Testis (tissue), 3 donors: ENCODE results near the gene ARID2. TPM values are rescaled to one million over a fixed set of nuclear protein-coding genes. Genes with fewer than 3 reads are reported as not detected.

ENCODE experiments used
- DNase-seq: peaks from one replicate; pipeline ENCODE4 v3.0.0-alpha.2; 2019
- H3K27ac ChIP-seq, 2 donors: fragments of 200-600 bp; sonication (generic); one replicate each; pipeline ENCODE4 v1.5.1; 2019
- H3K27me3 ChIP-seq: fragments of 200-600 bp; sonication (generic); one replicate; pipeline ENCODE4 v1.5.1; 2019
- H3K36me3 ChIP-seq: fragments of 200-600 bp; sonication (generic); one replicate; pipeline ENCODE4 v1.5.1; 2017; ENCODE audit warnings: low read depth; ENCODE audit errors: missing control alignments
- H3K4me1 ChIP-seq: fragments of 200-600 bp; sonication (generic); one replicate; pipeline ENCODE4 v1.5.1; 2019
- H3K4me3 ChIP-seq, 2 donors: fragments of 200-600 bp; sonication (generic); one replicate each; pipeline ENCODE4 v1.5.1; 2017 to 2019
- H3K9me3 ChIP-seq: fragments of 200-600 bp; sonication (generic); one replicate; pipeline ENCODE4 v1.5.1; 2017
- CTCF ChIP-seq, 3 experiments: fragments of 450-650 bp in 2 of 3; fragments of 200-600 bp in 1 of 3; sonication (generic) in 1 of 3; IDR thresholded peaks; one replicate each; pipeline ENCODE4 v1.5.1; 2016 to 2019; ENCODE audit warnings: antibody characterized with exemption in 3 of 3, mild to moderate bottlenecking in 2 of 3, moderate library complexity in 1 of 3
- POLR2A ChIP-seq: fragments of 450-650 bp; IDR thresholded peaks from one replicate; pipeline ENCODE4 v1.6.1; 2017; ENCODE audit warnings: antibody characterized with exemption, mild to moderate bottlenecking, moderate library complexity
- WGBS, 2 donors: methylation state at CpG; one replicate each; pipeline ENCODE4 v1.1.5; 2018; 5-methylcytosine and 5-hydroxymethylcytosine counted together
- intact Hi-C: fragments of 100-400 bp; cut with DNase I; formaldehyde crosslinking; loops from one replicate; pipeline ENCODE4 v1.15.1; 2023; ENCODE audit warnings: low total_unique reads
- polyA plus RNA-seq: library from polyadenylated mRNA; stranded (reverse); fragments of 350-450 nt; fragmentation: Illumina TruSeq; extraction: RNeasy Lipid Tissue Mini Kit (QIAGEN cat#74804); gene quantifications from one replicate; pipeline ENCODE4 v1.2.3, GENCODE V29; 2014; ENCODE audit warnings: low read depth, low replicate concordance; ENCODE audit not compliant: insufficient read depth
- total RNA-seq, 2 donors: library from RNA; depleted of rRNA; stranded (reverse); fragments of >200 nt; gene quantifications; one replicate each; pipeline ENCODE4 v1.2.3, GENCODE V29; 2016

The ARID2 gene
- total and polyA plus RNA-seq, 3 donors from 2014 or later: 50.4 to 82.2 (median 72.4) TPM

DNA sequence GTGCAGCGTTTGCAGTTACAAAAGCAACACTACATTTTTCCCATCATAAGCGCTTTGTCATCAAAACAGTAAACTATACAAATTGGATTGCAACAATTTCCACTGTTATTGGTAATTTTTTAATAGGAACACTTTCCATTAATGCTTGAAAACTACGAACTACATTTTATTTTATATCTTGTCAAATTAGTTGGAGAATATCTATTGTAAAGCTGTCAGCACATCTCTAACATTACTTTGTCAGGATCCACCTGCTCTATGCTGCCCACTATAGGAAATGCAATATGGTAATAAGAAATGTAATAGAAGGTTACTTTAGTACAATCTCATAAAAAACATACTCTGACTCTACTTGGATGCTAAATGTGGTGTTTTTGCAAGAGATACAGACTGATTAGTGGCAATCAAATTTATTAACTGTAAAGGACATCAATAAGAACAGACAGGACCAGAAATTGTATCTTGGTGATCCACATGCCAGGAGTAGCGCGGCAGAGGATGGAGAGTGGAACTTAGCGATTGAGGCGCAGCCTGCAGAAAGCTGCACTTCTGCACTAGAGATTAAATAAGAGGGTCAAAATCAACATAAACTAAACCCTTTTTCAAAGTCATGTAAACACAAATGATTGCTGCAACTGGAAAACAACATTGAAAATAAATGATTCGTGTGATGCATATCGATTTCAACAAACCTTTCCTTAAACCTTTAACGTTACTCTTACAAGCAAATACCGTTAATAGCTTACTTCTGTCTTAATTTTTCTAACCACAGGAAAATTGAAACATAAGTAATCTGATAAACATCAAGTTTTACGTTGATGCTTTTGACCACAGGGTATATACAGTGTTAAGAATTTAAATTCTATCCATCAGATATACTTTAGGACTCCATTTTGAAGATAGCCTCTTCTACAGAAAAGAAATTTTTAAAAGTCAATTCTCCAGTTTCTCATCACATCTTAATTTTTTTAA is 3.6 kb upstream of the ARID2 start:
- peak; percentile 43 for DNase-seq
- intact Hi-C loops: no loop called here
- peaks cover 6% of the 10 kb centered on the region for H3K4me1 ChIP-seq
- 2 to 5% methylated on average over 12 of the region's 12 CpGs for WGBS, 2 donors
- TF ChIP-seq CTCF (IDR thresholded peaks at IDR 0.05): peak; percentile 52 to 76 (median 65)
- TF ChIP-seq POLR2A: no peak
- H3K27ac ChIP-seq: peak overlapping the region; percentile 100
- no peaks in the 10 kb centered on the region for H3K27me3 ChIP-seq
- no peaks in the 10 kb centered on the region for H3K9me3 ChIP-seq
- no peaks in the 10 kb centered on the region for H3K36me3 ChIP-seq
- H3K4me3 ChIP-seq: peak overlapping the region; percentile 88 to 95

GRCh38 chr12:45726603-45727300 is 2.8 kb upstream of the ARID2 start:
- H3K4me3 ChIP-seq: peak overlapping the region; percentile 88 to 95
- H3K9me3 ChIP-seq: no peaks in the 10 kb centered on the region
- TF ChIP-seq POLR2A: no peak
- no peak for TF ChIP-seq CTCF (IDR thresholded peaks at IDR 0.05)
- H3K27me3 ChIP-seq: no peaks in the 10 kb centered on the region
- peaks cover 6% of the 10 kb centered on the region for H3K4me1 ChIP-seq
- no peaks in the 10 kb centered on the region for H3K36me3 ChIP-seq
- DNase-seq: peak; percentile 74
- intact Hi-C loops: no loop called here
- H3K27ac ChIP-seq: peak overlapping the region; percentile 100
- 0% methylated on average over 12 to 42 of the region's 42 CpGs for WGBS, 2 donors

- WGBS, 2 donors: 0% methylated on average over 22 to 33 of the region's 45 CpGs
- Histone ChIP-seq H3K9me3 (no peaks in the 10 kb centered on the region), H3K36me3 (no peaks in the 10 kb centered on the region), H3K27ac (peak overlapping the region; percentile 100), H3K4me3 (peak overlapping the region; percentile 88 to 95), H3K4me1 (peaks cover 12% of the 10 kb centered on the region), H3K27me3 (no peaks in the 10 kb centered on the region)
- peak; percentile 97 for DNase-seq
- TF ChIP-seq POLR2A (peak; percentile 21), CTCF (IDR thresholded peaks at IDR 0.05) (peak in 1 of 3 experiments; percentile 8)
- intact Hi-C loops: no loop called here
Measured at GRCh38 chr12:45727301-45727979, 2.1 kb upstream of the ARID2 start.

DNA sequence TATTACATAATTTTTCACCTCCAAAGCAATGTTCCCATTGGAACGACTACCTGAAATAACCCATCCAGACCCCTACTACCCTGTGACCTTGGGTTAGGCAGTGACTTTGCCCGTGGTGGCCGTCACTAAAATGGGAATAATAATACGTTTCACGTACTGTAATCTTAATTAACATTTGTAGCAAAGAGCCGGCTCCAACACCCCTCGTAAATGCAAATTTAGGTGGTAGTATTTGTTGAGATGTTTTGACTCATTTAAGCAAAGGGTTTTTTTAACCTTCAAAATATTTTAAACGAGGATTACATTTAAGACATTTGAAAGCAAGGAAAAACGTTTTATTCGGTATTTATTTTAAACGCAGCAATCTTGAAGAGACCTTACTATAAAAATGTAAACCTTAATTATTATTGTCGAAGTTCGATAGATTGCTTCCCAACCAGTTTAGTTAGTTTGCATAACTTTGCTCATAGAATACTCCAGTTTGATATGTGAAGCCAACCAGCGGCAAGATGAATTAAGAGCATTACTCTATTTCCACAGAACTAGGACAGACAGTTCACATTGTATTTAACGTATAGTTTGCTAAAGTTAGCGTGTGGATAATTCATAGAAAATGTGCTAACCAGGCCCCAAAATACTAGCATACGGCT is 1.4 kb upstream of the ARID2 start:
- 0 to 1% methylated on average over 17 of the region's 17 CpGs for WGBS, 2 donors
- Histone ChIP-seq H3K9me3 (no peaks in the 10 kb centered on the region), H3K36me3 (no peaks in the 10 kb centered on the region), H3K4me1 (peaks cover 17% of the 10 kb centered on the region), H3K4me3 (peak overlapping the region; percentile 88 to 95), H3K27me3 (no peaks in the 10 kb centered on the region), H3K27ac (peak overlapping the region; percentile 100)
- DNase-seq: no peak
- intact Hi-C loops: no loop called here
- TF ChIP-seq POLR2A (no peak), CTCF (IDR thresholded peaks at IDR 0.05) (no peak)
